IPS-NIHi7 (cell line): Measurements from ENCODE around the gene PPP2R3C.
"Not testable (repeated sequence)": the region's sequence is repeated elsewhere in the genome, so short reads cannot be mapped to it uniquely, and the experiment has no call there.

Experiments used
- DNase-seq: peaks from one replicate; pipeline ENCODE4 v3.0.0; 2012; ENCODE audit warnings: mixed read lengths; ENCODE audit errors: extremely low spot score

Gene PPP2R3C

DNA sequence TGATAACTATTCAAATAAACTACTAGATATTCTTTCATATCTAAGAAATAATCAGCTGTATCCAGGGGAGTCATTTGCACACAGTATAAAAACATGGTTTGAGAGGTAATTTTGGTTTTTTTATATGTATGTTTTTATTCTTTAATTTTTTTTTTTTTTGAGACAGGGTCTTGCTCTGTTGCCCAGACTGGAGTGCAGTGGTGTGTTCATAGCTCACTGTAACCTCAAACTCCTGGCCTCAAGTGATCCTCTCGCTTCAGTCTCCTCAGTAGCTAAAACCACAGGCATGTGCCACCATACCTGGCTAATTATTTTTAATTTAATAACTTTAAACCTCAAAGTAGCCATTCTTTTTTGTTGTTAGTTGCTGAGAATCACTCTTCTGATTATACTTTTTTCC, 2.3 kb upstream of the PPP2R3C start:
- DNase-seq: no peak

DNA sequence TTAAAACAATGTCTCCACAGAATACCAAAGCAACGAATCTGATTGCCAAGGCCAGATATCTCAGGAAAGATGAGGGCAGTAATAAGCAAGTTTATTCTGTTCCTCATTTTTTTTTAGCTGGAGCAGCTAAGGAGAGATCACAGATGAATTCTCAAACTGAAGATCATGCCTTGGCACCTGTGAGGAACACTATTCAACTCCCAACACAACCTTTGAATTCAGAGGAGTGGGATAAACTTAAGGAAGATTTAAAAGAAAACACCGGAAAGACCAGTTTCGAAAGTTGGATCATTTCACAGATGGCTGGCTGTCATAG, 1.6 kb upstream of the PPP2R3C start:
- no peak for DNase-seq

DNA sequence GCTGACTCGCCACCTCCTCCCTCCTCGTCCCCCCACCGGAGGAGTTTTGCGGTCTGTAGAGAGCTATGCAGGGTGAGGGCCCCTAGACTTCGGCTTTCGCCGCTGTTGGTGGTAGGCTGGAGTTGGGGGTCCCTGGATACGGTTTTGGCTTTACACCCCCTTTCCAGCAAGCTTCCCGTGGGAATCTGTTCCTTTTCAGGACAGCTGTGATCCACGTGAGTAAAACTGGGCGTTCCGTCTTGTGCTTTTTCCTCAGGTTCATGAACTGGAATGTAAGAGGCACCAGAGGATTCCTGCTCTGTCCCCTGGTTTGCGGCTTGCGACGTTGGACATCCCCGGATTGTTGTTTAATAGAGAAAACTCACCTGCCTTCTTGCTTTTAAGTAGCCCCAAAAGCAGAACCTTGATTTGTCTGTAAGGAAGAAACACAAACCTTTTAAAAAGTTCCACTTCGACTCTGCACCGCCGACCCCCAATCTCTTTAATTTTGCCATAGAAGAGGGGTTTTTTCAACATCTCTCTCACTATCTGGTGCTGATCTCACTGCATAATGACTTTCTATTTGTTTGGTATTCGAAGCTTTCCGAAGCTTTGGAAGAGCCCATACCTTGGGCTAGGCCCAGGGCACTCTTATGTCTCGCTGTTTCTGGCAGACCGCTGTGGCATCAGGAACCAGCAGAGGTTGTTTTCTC, 1.1 kb upstream of the PPP2R3C start:
- DNase-seq: peak; percentile 23

DNA sequence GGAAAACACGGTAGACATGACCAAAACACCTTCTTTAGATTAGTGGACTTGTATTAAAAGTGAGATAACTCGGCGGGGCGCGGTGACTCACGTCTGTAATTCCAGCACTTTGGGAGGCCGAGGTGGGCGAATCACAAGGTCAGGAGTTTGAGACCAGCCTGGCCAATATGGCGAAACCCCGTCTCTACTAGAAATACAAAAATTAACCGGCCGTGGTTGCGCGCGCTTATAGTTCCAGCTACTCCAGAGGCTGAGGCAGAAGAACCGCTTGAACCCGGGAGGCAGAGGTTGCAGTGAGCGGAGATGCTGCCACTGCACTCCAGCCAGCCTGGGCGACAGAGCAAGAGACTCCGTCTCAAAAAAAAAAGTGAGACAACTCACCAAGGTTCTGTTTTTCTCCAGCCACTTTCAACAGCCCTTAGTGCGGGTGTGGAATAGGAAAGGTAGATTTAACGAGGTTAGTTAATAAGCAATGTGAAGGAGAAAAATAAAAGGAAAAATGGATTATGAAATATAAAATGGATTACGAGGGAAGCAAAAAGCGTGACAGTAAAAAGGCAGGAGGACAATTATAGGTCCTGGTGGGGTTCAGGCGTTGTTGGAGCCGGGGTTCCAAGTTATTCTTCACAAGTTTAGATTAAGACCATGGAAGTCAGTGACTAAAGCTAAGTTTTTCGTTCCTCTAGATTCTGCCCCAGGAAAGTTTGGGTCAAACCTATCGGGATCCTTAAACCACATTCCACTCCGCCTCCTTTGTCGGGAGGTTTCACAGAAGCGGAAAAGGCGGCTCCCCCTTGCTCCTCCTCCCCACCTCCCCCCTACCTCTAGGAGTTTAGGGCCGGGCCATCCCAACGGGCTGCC, 534 bp downstream of the PPP2R3C start:
- DNase-seq: no peak

DNA sequence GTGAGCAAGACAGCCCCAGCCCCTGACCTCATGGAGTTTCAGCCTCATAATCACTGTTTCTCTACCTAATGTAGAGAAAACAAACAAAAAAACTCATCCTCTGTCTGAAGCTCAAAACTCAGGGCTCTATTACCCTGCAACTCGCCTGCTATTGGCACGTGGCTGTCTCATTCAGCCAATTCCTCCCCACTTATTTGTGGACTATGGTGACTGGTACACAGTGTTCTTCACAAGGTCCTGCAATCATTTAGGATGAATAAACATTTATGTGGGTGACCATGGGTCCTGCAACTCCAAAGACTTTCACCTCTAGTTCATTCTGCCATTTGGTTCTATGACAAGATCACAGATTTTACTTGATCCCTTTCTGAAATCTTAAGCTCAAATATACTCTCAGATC, 4.7 kb downstream of the PPP2R3C start:
- no peak for DNase-seq

DNA sequence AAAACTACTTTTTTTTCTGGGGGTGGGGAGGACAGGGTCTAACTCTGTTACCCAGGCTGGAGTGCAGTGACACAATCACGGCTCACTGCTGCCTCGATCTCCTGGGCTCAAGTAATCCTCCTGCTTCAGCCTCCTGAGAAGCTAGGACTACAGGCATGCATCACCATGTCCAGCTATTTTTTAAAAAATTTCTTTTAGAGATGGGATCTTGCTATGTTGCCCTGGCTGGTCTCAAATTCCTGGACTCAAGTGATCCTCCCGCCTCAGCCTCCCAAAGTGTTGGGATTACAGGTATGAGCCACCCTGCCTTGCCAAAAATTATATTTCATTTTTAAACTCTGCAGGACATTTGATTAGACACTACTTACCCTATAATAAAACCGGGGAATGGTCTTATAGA, 5.5 kb downstream of the PPP2R3C start:
- DNase-seq: no peak

DNA sequence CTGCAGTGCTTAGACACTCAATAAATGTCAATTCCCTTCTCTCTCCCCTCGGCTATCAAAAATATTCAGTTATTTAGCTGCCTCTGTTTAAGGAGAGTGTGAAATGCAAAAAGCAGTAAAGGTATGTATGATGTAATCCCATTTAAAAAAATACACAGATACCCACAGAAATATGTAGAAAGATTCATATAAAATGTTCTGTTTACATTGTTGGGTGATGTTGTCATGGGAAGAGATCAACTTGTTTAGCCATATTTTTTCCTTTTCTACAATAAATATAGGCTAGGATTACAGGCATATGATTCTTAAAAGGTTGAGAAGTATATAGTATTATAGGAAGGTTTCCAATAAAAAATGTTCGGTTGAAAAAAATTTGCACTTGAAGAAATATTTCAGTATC, 7.8 kb downstream of the PPP2R3C start:
- no peak for DNase-seq

DNA sequence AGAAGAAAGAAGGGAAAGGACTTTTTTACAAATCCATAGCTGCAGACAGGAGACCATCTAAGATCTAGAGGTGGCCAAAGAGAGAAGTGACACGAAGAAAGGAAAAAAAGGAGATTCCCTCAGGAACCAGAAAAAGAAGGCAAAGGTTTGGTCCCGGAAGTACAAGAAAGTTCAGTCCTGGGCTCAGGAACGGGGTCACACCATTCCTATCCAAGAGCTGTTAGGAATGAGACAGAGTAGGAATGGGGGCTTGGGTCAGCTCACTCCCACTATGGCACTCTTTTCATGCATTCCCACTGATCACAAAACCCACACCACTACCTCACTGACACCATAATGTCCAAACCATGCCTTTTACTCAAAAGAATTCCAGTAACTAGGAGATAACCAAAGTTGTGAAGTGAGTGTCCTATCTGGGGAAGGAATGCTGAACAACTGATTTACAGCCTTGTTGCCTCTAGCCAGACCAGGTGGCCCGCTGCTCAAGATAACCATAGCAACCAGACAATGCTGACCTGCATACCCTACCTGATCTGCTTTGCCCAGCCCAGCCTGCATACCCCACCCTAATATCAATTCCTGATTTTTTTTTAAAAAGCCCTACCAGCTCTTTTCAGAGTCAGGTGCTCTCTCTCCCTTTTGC, 8.4 kb downstream of the PPP2R3C start:
- DNase-seq: no peak

DNA sequence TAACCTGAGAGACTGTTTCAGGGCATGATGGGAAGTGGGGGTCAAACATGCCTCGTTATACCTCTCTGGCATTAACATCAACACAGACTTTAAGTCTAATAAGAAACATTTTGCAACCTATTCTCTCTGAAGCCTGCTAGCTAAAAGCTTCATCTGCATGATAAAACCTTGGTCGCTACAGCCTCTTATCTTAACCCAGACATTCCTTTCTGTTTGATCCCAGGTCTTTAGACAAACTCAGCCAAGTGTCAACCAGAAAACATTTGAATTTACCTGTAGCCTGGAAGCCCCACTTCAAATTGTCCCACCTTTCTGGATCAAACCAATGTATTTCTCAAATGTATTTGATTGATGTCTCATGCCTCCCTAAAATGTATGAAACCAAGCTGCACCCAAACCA, 9.1 kb downstream of the PPP2R3C start:
- no peak for DNase-seq

DNA sequence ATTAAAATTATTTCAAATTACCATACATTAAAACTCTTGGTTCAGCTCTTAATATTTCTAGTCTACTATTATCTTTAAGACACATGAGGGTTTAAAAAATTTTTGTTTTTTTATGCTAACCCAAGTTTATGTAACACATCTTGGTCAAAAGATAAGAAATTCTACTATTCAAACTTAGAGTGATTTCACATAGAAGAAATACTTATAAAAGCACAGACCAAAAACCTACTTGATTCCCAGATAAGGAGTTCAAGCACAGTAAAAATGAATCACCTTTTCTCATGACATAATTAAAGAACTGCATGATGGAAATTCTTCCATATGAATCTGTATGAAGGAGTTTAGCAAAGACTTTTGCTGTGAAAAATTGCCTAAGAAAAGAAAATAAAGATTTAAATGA, 13.9 kb downstream of the PPP2R3C start:
- no peak for DNase-seq

DNA sequence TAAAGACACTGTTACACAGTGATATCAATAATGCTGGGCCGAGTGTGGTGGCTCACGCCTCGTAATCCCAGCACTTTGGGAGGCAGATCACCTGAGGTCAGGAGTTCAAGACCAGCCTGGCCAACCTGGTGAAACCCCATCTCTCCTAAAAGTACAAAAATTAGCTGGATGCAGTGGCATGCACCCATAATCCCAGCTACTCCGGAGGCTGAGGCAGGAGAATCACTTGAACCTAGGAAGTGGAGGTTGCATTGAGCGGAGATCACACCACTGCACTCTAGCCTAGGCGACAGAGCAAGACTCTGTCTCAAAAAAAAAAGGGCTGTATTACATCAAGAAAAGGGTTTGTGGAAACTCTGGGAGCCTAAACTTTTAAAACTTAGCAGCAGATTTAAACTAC, 27.1 kb downstream of the PPP2R3C start:
- DNase-seq: not testable (repeated sequence)

DNA sequence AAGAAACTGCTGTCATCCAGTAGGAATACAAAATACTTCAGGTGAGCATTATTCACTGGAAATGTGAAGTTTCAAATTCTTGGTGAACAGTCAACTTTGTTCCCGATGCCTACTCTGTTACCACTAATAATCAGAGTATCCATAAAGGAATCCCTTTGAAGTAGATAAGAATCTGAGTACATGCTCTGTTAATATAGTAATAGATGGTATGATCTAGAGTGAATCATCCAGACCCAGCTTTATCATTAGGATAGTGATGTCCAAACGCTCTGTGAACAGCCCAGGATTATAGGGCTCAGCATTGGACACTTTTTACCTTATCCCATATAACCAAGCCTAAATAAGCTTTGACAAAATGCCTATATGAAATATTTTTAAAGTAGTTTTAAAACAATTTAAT, 33.3 kb downstream of the PPP2R3C start:
- DNase-seq: no peak

DNA sequence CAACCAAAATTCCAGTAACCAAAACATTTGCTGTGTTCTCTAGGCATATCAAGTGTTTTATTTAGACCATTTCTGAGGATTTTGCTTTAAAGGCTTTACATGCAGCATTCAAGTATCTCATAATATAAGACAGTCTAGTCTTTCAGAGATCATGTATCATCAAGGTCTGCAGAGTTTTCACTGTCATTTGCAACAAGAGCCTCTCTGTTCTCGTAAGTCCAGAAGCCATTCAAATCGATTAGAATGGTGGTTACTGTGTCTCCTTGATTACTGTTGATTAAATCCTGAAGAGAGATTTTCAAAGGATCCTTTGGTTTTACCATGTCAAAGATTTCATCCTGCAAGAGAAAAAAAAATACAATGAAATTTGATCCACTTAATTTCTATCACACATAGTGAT, 36.3 kb downstream of the PPP2R3C start:
- no peak for DNase-seq

DNA sequence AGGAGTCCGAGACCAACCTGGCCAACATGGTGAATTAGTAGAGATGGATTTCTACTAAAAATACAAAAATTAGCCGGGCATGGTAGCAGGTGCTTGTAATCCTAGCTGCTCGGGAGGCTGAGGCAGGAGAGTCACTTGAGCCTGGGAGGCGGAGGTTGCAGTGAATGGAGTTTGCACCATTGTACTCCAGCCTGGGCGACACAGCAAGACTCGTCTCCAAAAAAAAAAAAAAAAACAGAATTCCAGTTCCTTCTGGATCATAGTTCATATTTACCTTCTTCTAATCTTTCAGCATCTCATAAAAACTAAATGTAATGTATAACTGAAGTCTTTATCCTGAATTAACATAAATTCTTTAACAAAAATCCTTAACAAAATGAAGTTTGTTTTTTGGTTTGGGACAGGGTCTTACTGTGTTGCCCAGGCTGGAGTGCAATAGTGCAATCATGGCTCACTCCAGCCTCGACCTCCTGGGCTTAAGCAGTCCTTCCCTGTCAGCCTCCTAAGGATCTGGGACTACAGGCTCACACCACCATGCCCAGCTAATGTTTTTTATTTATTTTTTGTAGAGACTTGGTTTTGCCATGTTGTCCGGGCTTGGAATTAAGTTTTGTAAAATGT, 38.1 kb downstream of the PPP2R3C start:
- DNase-seq: no peak

DNA sequence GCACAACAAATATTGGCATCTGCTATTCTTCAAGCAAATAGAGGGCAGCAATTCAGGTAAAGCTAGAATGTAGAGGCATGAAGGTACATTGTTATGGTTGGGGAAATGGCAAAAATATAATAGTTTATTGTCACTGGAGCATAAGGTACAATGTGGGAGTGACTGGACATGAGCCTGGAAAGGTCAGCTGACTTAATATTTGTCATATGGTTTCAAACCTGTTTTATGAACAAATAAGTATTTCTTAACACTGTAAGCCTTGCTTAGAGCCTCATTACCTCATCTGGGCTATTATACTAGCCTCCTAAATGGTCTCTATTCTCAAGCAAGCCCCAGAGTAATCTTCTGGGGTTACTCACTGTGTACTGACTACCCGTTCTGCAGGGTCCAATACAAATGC, 42.0 kb downstream of the PPP2R3C start:
- no peak for DNase-seq

DNA sequence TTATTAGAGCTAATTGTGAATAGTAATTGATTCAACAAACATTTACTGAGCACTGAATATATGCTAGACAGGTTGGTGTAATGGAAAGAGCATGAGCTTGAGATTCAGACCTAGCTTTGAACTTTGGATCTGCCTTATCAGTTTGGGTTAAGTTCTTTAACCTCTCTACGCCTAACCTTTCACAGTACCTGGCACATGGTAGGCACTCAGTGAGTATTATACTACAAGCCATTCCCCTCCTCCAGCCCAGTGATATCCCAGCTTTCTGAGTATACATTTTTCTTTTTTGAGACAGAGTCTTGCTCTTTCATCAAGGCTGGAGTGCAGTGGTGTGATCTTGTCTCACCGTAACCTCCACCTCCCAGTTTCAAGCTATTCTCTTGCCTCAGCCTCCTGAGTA, 43.7 kb downstream of the PPP2R3C start:
- DNase-seq: no peak

DNA sequence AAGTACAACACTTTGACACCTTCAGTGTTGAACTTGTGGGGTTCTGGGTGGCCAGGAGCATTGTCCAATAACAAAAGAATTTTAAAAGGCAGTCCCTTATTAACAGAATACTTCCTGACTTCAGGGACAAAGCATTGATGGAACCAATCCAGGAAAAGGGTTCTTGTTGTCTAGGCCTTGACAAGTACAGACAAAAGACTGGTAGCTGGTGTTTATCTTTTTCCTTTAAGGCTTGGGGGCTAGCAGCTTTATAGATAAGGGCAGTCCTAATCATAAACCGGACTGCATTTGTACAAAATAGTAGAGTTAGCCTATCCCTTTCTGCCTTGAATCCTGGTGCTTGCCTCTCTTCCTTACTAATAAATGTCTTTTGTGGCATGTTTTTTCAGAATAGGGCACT, 48.3 kb downstream of the PPP2R3C start:
- no peak for DNase-seq

DNA sequence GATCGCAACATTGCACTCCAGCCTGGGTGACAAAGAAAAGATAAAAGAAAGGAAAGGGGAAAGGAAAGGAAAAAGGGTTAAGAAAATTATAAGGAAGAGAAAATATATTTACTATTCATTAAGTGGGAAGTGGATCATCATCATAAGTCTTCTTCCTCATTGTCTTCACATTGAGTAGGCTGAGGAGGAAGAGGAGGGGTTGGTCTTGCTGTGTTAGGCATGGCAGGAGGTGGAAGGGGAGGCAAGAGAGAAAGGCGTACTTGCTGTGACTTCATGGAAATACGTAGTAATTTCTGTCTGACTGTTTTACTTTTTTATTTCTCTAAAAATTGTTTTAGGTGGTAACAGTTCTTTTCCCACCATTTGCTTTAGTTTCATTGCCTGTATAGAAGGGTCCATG, 49.6 kb downstream of the PPP2R3C start:
- no peak for DNase-seq

DNA sequence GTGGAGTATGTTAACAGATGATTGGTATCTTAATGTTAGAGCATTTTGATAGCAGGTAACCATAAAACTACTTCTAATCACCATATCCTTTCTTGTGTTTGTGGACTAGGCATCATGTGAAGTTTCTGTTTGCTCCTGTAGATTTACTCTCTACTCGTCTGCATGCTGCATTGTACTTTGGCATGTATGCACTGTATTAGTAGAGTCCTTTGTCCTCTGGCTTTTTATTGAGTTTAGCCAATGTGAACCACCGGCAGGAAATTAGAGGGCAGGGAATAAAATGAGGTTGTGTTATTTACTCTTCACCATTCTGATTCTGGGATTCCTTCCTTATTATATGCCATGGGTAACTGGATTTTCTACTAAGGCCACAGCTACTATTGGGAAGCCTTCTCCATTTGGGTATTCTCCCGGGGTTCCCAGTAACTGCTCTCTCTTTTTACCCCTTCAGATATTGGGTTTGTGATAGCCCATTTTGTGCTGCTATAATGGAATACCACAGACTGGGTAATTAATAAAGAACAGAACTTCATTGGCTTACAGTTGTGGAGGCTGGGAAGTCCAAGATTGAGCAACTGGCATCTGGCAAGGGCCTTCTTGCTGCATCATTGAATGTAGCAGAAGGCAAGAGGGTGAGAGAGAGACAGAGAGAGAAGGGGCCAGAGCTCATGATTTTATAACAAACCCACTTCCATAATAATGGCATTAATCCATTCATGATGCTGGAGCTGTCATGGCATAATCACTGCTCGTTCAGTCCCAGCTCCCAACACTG, 53.4 kb downstream of the PPP2R3C start:
- DNase-seq: no peak

DNA sequence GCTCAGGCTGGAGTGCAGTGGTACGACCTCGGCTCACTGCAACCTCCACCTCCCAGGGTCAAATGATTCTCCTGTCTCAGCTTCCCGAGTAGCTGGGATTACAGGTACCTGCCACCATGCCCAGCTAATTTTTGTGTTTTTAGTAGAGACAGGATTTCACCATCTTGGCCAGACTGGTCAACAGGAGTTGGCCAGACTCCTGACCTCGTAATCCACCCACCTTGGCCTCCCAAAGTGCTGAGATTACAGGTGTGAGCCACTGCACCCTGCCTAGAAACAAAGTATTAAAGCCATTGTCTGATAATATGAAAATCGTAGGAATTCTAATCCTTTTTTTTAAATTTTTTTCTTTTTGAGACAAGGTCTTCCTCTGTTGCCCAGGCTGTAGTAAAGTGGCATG, 56.1 kb downstream of the PPP2R3C start:
- not testable (repeated sequence) for DNase-seq

DNA sequence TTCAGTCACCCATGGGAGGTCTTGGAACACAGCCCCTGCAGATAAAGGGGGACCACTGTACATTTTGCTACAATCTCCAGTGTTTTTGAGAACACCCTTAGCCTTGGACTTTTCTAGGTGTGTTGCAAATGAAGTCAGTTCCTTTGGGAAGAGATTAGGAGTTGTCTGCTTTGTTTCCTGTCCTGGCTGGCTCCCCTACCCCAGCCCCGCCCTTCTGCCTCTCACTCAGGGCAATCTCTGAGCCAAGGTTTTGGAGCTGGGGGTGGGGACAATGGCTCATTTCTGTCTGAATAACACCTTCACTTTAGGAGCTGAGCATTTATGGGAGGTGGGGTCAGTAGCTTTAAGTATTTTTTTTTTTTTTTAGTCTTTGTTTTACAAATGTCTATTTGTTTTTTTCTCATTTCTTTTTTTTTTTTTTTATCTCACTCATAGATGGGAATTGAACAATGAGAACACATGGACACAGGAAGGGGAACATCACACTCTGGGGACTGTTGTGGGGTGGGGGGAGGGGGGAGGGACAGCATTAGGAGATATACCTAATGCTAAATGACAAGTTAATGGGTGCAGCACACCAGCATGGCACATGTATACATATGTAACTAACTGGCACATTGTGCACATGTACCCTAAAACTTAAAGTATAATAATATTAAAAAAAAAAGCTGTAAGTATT, 60.5 kb downstream of the PPP2R3C start:
- DNase-seq: peak; percentile 78
